HEK293 (cell line): ENCODE results near the gene SPC24.

Experiments used
- BCL11A ChIP-seq: fragments of 450-650 bp; formaldehyde crosslinking; IDR thresholded peaks from 2 replicates; pipeline ENCODE4 v1.5.1; 2016; ENCODE audit warnings: low read depth, missing biosample characterization, missing genetic modification characterization
- CTCF ChIP-seq: fragments of 450-650 bp; formaldehyde crosslinking; IDR thresholded peaks from 2 replicates; pipeline ENCODE4 v1.5.1; 2016; ENCODE audit warnings: missing biosample characterization, missing genetic modification characterization
- GLIS1 ChIP-seq: fragments of 450-650 bp; formaldehyde crosslinking; IDR thresholded peaks from 2 replicates; pipeline ENCODE4 v1.5.1; 2016; ENCODE audit warnings: missing biosample characterization, missing genetic modification characterization
- KLF10 ChIP-seq: fragments of 450-650 bp; IDR thresholded peaks from 2 replicates; pipeline ENCODE4 v1.5.1; 2018; ENCODE audit warnings: missing biosample characterization, mild to moderate bottlenecking, missing genetic modification characterization
- MZF1 ChIP-seq: fragments of 450-650 bp; formaldehyde crosslinking; IDR thresholded peaks from 2 replicates; pipeline ENCODE4 v1.5.1; 2017; ENCODE audit warnings: missing biosample characterization, missing genetic modification characterization, borderline replicate concordance
- ZNF132 ChIP-seq: fragments of 450-650 bp; formaldehyde crosslinking; IDR thresholded peaks from 2 replicates; pipeline ENCODE4 v1.5.1; 2017; ENCODE audit warnings: missing biosample characterization, missing genetic modification characterization, borderline replicate concordance
- ZNF223 ChIP-seq: fragments of 450-650 bp; formaldehyde crosslinking; IDR thresholded peaks from 2 replicates; pipeline ENCODE4 v1.5.1; 2016; ENCODE audit warnings: missing biosample characterization, missing genetic modification characterization
- ZNF791 ChIP-seq: fragments of 450-650 bp; formaldehyde crosslinking; IDR thresholded peaks from 2 replicates; pipeline ENCODE4 v1.5.1; 2016; ENCODE audit warnings: missing biosample characterization, missing genetic modification characterization

- TF ChIP-seq CTCF (tag by site-specific recombination) (0 out of 2 replicates have a peak, but pooled peaks have one; percentile 26), BCL11A (tag by site-specific recombination) (no peak), ZNF132 (tag by site-specific recombination) (no peak), MZF1 (tag by site-specific recombination) (no peak), ZNF791 (tag by site-specific recombination) (no peak), ZNF223 (tag by site-specific recombination) (no peak), GLIS1 (tag by site-specific recombination) (no peak), KLF10 (no peak)
Measured at GRCh38 chr19:11141937-11142527, 13.6 kb downstream of the SPC24 start.
